Activated naive CD8-positive, alpha-beta T cell treated with anti-CD3 and anti-CD28 coated beads, Interleukin-2, amount 50 U/mL, for 24 hours (primary cell): ENCODE measurements around the gene ABCA6.

Experiments used
- ATAC-seq: fragments of 150-1000 bp; cut with Tn5 transposase; one replicate; pipeline ENCODE4 v1.10.0; 2021
- DNase-seq: peaks from one replicate; pipeline ENCODE4 v3.0.0; 2021
- H3K27ac Mint-ChIP-seq: one replicate; pipeline ENCODE4 v1.8.0; 2021; ENCODE audit warnings: mild to moderate bottlenecking, mixed read lengths
- H3K27me3 Mint-ChIP-seq: one replicate; pipeline ENCODE4 v1.8.0; 2021; ENCODE audit warnings: mixed read lengths
- H3K36me3 Mint-ChIP-seq: one replicate; pipeline ENCODE4 v1.8.0; 2021; ENCODE audit warnings: low read depth, mixed read lengths
- H3K4me1 Mint-ChIP-seq: one replicate; pipeline ENCODE4 v1.8.0; 2021; ENCODE audit warnings: mixed read lengths
- H3K4me3 Mint-ChIP-seq: one replicate; pipeline ENCODE4 v1.8.0; 2021; ENCODE audit warnings: mild to moderate bottlenecking, moderate library complexity, mixed read lengths
- H3K9me3 Mint-ChIP-seq: one replicate; pipeline ENCODE4 v1.8.0; 2021; ENCODE audit warnings: mixed read lengths

ABCA6 gene

DNA sequence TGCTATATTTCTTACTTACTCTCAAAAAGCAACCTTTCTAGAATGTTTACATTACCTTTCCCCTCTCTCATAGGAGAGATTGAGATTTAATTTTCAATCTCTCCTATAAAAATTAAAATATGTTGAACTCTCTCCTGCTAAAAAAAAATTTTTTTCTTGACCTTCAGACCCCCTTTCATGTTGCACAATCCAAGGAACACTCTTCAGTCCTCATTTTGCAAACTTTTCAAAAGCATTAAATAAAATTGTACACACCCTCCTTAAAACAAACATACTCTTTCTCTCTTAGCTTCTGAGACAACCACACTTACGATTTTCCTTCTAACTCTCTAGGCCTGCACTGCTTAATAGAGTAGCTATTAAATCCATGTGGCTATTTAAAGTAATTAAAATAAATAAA, 8.6 kb upstream of the ABCA6 start:
- no peaks in the 10 kb centered on the region for H3K27me3 Mint-ChIP-seq
- no peaks in the 10 kb centered on the region for H3K4me1 Mint-ChIP-seq
- no peak for DNase-seq
- no peak for ATAC-seq
- H3K9me3 Mint-ChIP-seq, result no peaks in the 10 kb centered on the region
- H3K36me3 Mint-ChIP-seq, result peaks cover 3% of the 10 kb centered on the region
- no peak overlapping the region for H3K27ac Mint-ChIP-seq
- H3K4me3 Mint-ChIP-seq, result no peak overlapping the region

DNA sequence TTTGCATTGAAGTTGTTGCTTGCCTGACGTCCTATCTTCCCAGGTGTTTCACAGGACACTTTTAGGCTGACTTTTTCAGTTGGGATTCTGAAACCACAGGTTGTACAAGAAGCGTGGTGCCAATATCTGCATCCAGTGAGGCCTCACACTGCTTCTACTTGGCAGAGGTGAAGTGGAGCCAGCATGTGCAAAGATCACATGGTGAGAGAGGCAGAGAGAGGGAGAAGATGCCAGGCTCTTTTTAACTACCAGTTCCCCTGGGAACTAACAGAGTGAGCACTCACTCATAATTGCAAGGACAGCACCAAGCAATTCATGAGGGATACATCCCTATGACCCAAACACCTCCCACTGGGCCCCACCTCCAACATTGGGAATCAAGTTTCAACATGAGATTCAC, 5.8 kb upstream of the ABCA6 start:
- Mint-ChIP-seq H3K27ac (no peak overlapping the region), H3K36me3 (peaks cover 1% of the 10 kb centered on the region), H3K9me3 (no peaks in the 10 kb centered on the region), H3K4me3 (no peak overlapping the region), H3K27me3 (peaks cover 3% of the 10 kb centered on the region), H3K4me1 (no peaks in the 10 kb centered on the region)
- DNase-seq (no peak), ATAC-seq (no peak)

GRCh38 chr17:69144331-69145255, 2.9 kb upstream of the ABCA6 start:
- H3K27me3 Mint-ChIP-seq, result peaks cover 3% of the 10 kb centered on the region
- no peak overlapping the region for H3K27ac Mint-ChIP-seq
- no peaks in the 10 kb centered on the region for H3K9me3 Mint-ChIP-seq
- H3K4me3 Mint-ChIP-seq, result no peak overlapping the region
- peaks cover 1% of the 10 kb centered on the region for H3K36me3 Mint-ChIP-seq
- H3K4me1 Mint-ChIP-seq, result no peaks in the 10 kb centered on the region
- DNase-seq, result no peak
- no peak for ATAC-seq

DNA sequence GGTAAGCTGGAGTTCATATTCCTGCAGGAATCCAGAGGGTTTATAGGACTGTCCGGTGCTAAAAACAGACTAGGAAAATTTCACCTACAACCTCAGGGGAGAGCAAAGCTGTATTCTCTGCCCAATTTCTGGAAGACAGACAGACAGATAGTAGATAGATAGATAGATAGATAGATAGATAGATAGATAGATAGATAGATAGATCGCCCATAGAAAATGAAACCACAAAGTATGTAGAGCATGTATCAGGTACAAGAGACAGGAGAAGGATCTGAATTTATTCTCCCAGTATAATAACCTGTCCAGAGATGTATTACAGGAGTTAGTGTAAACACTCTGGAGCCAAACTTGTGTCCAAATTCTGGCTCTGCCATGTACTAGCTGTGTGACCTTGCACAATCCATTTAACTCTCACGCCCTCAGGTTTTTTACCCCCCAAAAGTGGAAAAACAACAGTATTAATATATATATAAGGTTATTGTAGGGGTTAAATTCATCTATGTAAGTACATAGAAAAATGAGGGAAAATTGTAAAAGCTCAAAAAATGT, 2.1 kb upstream of the ABCA6 start:
- no peak overlapping the region for H3K4me3 Mint-ChIP-seq
- H3K4me1 Mint-ChIP-seq, result no peaks in the 10 kb centered on the region
- H3K36me3 Mint-ChIP-seq, result peaks cover under 1% of the 10 kb centered on the region
- H3K9me3 Mint-ChIP-seq, result no peaks in the 10 kb centered on the region
- no peak overlapping the region for H3K27ac Mint-ChIP-seq
- DNase-seq, result no peak
- no peak for ATAC-seq
- H3K27me3 Mint-ChIP-seq, result peaks cover 3% of the 10 kb centered on the region

DNA sequence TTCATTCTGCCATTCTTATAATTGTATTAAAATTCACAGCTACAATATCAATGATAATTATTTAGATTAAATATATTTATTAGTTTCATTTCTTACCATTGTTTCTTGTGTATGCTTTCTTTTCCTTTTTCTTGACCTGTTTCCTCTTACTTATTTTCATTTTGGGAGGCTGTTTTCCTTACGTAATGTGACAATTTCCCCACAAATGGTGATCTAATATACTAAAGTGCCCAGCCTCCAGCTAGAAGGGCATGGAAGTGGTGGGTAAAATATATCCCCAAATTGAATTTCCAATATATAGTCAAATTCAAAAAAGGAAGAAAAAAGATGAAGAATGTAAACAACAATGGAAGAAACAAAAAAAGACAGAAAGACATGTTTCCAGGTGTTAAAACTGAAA, 1.5 kb upstream of the ABCA6 start:
- Mint-ChIP-seq H3K27ac (no peak overlapping the region), H3K27me3 (peaks cover 3% of the 10 kb centered on the region), H3K4me1 (no peaks in the 10 kb centered on the region), H3K4me3 (no peak overlapping the region), H3K9me3 (no peaks in the 10 kb centered on the region), H3K36me3 (no peaks in the 10 kb centered on the region)
- ATAC-seq (no peak), DNase-seq (no peak)

GRCh38 chr17:69142175-69142802, 594 bp upstream of the ABCA6 start:
- Mint-ChIP-seq H3K27me3 (peaks cover 3% of the 10 kb centered on the region), H3K9me3 (no peaks in the 10 kb centered on the region), H3K36me3 (no peaks in the 10 kb centered on the region), H3K4me1 (no peaks in the 10 kb centered on the region), H3K4me3 (no peak overlapping the region), H3K27ac (no peak overlapping the region)
- DNase-seq (no peak), ATAC-seq (no peak)

GRCh38 chr17:69134112-69134511, 7.6 kb downstream of the ABCA6 start:
- Mint-ChIP-seq H3K36me3 (peaks cover 3% of the 10 kb centered on the region), H3K27me3 (no peaks in the 10 kb centered on the region), H3K9me3 (peaks cover 3% of the 10 kb centered on the region), H3K4me3 (no peak overlapping the region), H3K4me1 (no peaks in the 10 kb centered on the region), H3K27ac (no peak overlapping the region)
- no peak for DNase-seq
- no peak for ATAC-seq

GRCh38 chr17:69130627-69131296, 10.9 kb downstream of the ABCA6 start:
- no peak overlapping the region for H3K4me3 Mint-ChIP-seq
- H3K27me3 Mint-ChIP-seq, result no peaks in the 10 kb centered on the region
- no peak for ATAC-seq

DNA sequence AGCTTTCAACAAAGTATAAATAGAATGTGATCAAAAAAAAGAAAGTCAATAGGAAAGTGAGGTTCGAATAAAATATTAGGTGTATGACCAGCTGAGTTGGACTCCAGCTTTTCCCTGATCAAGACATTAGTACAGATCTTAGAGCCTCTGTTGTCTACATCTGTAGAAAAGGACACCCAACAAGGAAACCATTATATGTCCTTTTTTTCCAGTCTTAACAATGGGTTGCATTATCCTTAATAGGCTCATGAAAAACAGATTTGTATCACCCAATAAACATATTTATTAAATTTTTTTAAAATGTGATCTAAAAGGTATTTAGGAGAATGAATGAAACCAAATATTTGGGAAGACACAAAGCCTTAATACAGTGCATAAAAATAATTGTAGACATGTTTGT, 18.1 kb downstream of the ABCA6 start:
- no peaks in the 10 kb centered on the region for H3K36me3 Mint-ChIP-seq
- H3K27me3 Mint-ChIP-seq, result no peaks in the 10 kb centered on the region
- no peak overlapping the region for H3K27ac Mint-ChIP-seq
- no peak overlapping the region for H3K4me3 Mint-ChIP-seq
- no peaks in the 10 kb centered on the region for H3K4me1 Mint-ChIP-seq
- ATAC-seq (no peak), DNase-seq (no peak)
- H3K9me3 Mint-ChIP-seq, result no peaks in the 10 kb centered on the region

More at GRCh38 chr17:69130627-69131296, 10.9 kb downstream of the ABCA6 start:
- Mint-ChIP-seq H3K9me3 (no peaks in the 10 kb centered on the region), H3K27ac (no peak overlapping the region), H3K4me1 (no peaks in the 10 kb centered on the region), H3K36me3 (peaks cover 3% of the 10 kb centered on the region)
- DNase-seq, result no peak

DNA sequence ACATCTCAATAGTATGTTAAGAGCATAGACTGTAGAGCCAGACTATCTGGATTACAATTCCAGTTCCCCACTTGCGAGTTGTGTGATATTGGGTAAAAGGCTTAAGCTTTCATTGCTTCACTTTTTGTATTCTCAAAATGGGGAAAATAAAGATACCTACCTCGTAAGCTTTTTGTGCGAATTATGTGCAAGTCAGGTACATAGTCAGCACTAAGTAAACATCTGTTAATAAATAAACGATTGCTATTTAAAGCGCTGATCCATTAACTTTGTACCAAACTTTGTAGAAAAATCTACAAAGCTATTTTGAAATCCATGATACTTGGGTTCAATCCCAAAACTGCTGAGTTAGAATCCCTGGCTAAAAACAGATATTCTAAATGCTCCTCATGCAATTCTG, 19.6 kb downstream of the ABCA6 start:
- Mint-ChIP-seq H3K36me3 (no peaks in the 10 kb centered on the region), H3K27ac (no peak overlapping the region), H3K4me3 (no peak overlapping the region), H3K9me3 (no peaks in the 10 kb centered on the region), H3K4me1 (no peaks in the 10 kb centered on the region), H3K27me3 (no peaks in the 10 kb centered on the region)
- DNase-seq (no peak), ATAC-seq (no peak)

DNA sequence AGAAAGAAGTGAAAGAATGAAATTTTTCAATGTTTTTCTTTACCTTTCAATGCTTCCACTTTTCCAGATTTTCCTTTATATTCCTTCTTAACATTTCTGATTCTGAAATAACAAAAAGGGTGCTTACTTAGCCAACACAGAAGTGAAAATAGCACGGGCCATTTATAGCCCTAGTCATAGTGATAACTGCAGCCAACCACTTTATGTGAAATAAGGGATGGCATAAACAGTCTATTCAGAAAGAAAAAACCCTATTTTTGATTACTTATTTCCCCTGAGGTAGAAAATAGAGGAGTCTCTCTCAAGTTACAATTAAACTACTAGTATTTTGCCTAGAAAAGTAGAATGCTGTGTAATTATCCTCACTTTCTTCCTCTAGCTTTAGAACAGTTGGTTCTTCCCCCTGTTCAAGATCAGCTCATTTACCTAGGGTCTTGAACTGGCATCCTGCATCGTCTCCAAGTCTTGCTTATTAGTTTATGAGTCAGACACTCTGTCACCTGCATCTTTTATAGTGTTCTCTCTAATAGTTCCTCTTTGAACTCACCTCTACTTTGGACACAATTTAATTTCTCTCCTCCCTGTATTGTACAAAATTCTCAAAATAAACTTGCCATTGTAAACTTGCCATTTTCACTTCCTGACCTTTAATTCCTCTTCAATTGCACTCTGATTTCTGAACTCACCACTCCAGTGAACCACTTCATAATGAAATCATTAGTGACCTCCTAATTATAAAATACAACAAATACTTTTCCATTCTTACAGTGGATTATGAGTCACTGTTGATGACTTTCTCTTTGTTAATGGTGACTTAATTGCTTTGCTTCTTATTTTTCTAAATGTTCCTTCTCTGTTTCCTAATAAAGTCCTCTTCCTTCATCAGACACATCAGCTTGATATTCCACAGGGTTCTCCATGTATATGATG, 23.6 kb downstream of the ABCA6 start:
- ATAC-seq, result peak; percentile 24
- Mint-ChIP-seq H3K4me1 (no peaks in the 10 kb centered on the region), H3K9me3 (no peaks in the 10 kb centered on the region), H3K27ac (peak overlapping the region; percentile 3), H3K4me3 (no peak overlapping the region), H3K27me3 (no peaks in the 10 kb centered on the region), H3K36me3 (no peaks in the 10 kb centered on the region)
- no peak for DNase-seq

DNA sequence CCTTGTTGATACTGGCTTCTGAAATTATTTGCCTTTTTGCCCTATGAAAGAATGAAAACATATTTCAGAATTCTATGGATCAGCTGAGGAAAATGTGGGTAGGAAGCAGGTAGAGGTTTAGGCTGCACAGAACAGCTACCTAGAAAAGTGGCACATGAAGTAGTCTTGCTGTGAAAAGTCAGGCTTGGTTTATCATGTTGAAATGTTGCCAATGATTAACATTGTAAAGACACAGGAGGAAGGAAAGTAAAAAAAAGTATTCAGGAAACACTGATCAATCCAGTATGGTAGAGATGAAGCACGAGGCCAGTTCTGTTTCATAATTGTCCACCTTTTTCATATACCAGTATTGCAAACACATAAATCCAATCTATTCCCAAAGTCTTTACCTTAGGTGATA, 29.9 kb downstream of the ABCA6 start:
- Mint-ChIP-seq H3K36me3 (no peaks in the 10 kb centered on the region), H3K4me1 (no peaks in the 10 kb centered on the region)
- DNase-seq, result no peak

GRCh38 chr17:69105907-69106730, 35.6 kb downstream of the ABCA6 start:
- Mint-ChIP-seq H3K4me3 (no peak overlapping the region), H3K9me3 (no peaks in the 10 kb centered on the region), H3K27me3 (no peaks in the 10 kb centered on the region), H3K36me3 (no peaks in the 10 kb centered on the region), H3K27ac (no peak overlapping the region), H3K4me1 (no peaks in the 10 kb centered on the region)
- no peak for DNase-seq
- no peak for ATAC-seq

More for the DNA sequence above, 29.9 kb downstream of the ABCA6 start:
- no peak for ATAC-seq
- H3K27me3 Mint-ChIP-seq, result no peaks in the 10 kb centered on the region
- no peaks in the 10 kb centered on the region for H3K9me3 Mint-ChIP-seq
- no peak overlapping the region for H3K27ac Mint-ChIP-seq
- no peak overlapping the region for H3K4me3 Mint-ChIP-seq
